A549 (cell line): ENCODE data around the gene CLDN1. TPM values are rescaled to one million over a fixed set of nuclear protein-coding genes. Genes with fewer than 3 reads are reported as not detected.

ENCODE experiments used
- ATAC-seq, 2 experiments: fragments of 200-7000 bp in 1 of 2; fragments of >200 bp in 1 of 2; cut with Nextera tagmentation in 1 of 2; cut with Tn5 transposase in 1 of 2; 3 replicates each; pipeline versions ENCODE4 v1.8.0 to v1.9.1; 2018 to 2020; ENCODE audit warnings: mild to moderate bottlenecking in 1 of 2, moderate library complexity in 1 of 2
- CTCF ChIA-PET: fragments of 300-600 bp; sonication (Branson Sonifier 250); formaldehyde crosslinking; extraction: SDS; loops from one replicate; lab custom pipeline; 2021; ENCODE audit warnings: antibody characterized with exemption, inconsistent platforms; lab: Yijun Ruan, JAX
- POLR2A ChIA-PET: fragments of 350-600 bp; formaldehyde crosslinking; extraction: SDS; loops from one replicate; lab custom pipeline; 2021; ENCODE audit warnings: antibody characterized with exemption, inconsistent platforms; lab: Yijun Ruan, JAX
- DNase-seq, 2 experiments: peaks; one replicate each; pipeline versions ENCODE4 v3.0.0 to v3.0.0-alpha.2; 2011 to 2016; ENCODE audit warnings: low read depth in 1 of 2, low spot score in 1 of 2
- FAIRE-seq: peaks from 2 replicates; lab custom pipeline; 2011; peaks lifted over from hg19 to GRCh38; lab: Jason Lieb, UNC
- H3K27ac ChIP-seq, 2 experiments: fragments of >200 bp; sonication (Bioruptor Twin); formaldehyde crosslinking; 3 replicates each; pipeline ENCODE4 v1.5.1; 2016 to 2017
- H3K4me1 ChIP-seq: fragments of >200 bp; sonication (Bioruptor Twin); formaldehyde crosslinking; 3 replicates; pipeline ENCODE4 v1.6.1; 2016
- H3K4me2 ChIP-seq: fragments of >200 bp; sonication (Bioruptor Twin); formaldehyde crosslinking; 3 replicates; pipeline ENCODE4 v1.6.1; 2016
- H3K4me3 ChIP-seq: fragments of >200 bp; sonication (Bioruptor Twin); formaldehyde crosslinking; 3 replicates; pipeline ENCODE4 v1.5.1; 2016
- H3K9me3 ChIP-seq: fragments of >200 bp; sonication (Bioruptor Twin); formaldehyde crosslinking; 3 replicates; pipeline ENCODE4 v1.6.1; 2016
- CHD2 ChIP-seq: fragments of 150-350 bp; IDR thresholded peaks from 2 replicates; pipeline ENCODE4 v1.6.1; 2014; ENCODE audit warnings: low read length; ENCODE audit not compliant: partially characterized antibody
- CHD4 ChIP-seq: fragments of 200-600 bp; sonication (generic); IDR thresholded peaks from 2 replicates; pipeline ENCODE4 v1.6.1; 2016; ENCODE audit warnings: antibody characterized with exemption, mild to moderate bottlenecking, borderline replicate concordance
- EHMT2 ChIP-seq: fragments of 200-600 bp; sonication (generic); IDR thresholded peaks from 2 replicates; pipeline ENCODE4 v1.6.1; 2016; ENCODE audit warnings: antibody characterized with exemption, low read depth, mild to moderate bottlenecking, moderate library complexity
- FOSL2 ChIP-seq, 2 experiments: fragments of 450-650 bp in 1 of 2; fragments of >200 bp in 1 of 2; sonication (Bioruptor Twin) in 1 of 2; formaldehyde crosslinking; IDR thresholded peaks; 2 replicates each; pipeline versions ENCODE4 v1.5.0 to v1.6.1; 2016 to 2020; ENCODE audit warnings: mild to moderate bottlenecking in 1 of 2, moderate library complexity in 1 of 2
- HEYL ChIP-seq: fragments of 250-450 bp; sonication (Bioruptor Pico); IDR thresholded peaks from 2 replicates; pipeline ENCODE4 v1.8.0; 2021; ENCODE audit warnings: mild to moderate bottlenecking, moderate library complexity
- HOXB13 ChIP-seq: fragments of 250-450 bp; sonication (Bioruptor Pico); IDR thresholded peaks from 2 replicates; pipeline ENCODE4 v1.5.0; 2020; ENCODE audit warnings: low read depth, mild to moderate bottlenecking, moderate library complexity
- HOXB5 ChIP-seq: fragments of 250-450 bp; sonication (Bioruptor Pico); IDR thresholded peaks from 2 replicates; pipeline ENCODE4 v1.5.0; 2020; ENCODE audit warnings: mild to moderate bottlenecking, moderate library complexity
- JUN ChIP-seq, 2 experiments: fragments of >200 bp; sonication (Bioruptor Twin); formaldehyde crosslinking; IDR thresholded peaks; 2 replicates in 1 of 2; 3 replicates in 1 of 2; pipeline ENCODE4 v1.6.1; 2016 to 2017
- MAZ ChIP-seq: fragments of 150-350 bp; IDR thresholded peaks from 2 replicates; pipeline ENCODE4 v1.6.1; 2014; ENCODE audit warnings: antibody characterized with exemption, low read depth, low read length, borderline replicate concordance
- NPAS2 ChIP-seq: fragments of 250-450 bp; sonication (Bioruptor Pico); IDR thresholded peaks from 2 replicates; pipeline ENCODE4 v1.8.0; 2022; ENCODE audit warnings: mild to moderate bottlenecking, moderate library complexity, borderline replicate concordance
- POLR2A ChIP-seq: IDR thresholded peaks from 2 replicates; pipeline ENCODE4 v1.6.1; 2012; ENCODE audit warnings: mild to moderate bottlenecking, low read length
- RARB ChIP-seq: fragments of 250-450 bp; sonication (Bioruptor Pico); IDR thresholded peaks from 2 replicates; pipeline ENCODE4 v1.8.0; 2021; ENCODE audit warnings: mild to moderate bottlenecking, moderate library complexity
- RCOR1 ChIP-seq: fragments of 150-350 bp; IDR thresholded peaks from 2 replicates; pipeline ENCODE4 v1.6.1; 2014; ENCODE audit warnings: antibody characterized with exemption, low read length, low read depth
- RFX5 ChIP-seq: fragments of 450-650 bp; IDR thresholded peaks from 2 replicates; pipeline ENCODE4 v1.7.1; 2014; ENCODE audit warnings: antibody characterized with exemption, mild to moderate bottlenecking, moderate library complexity
- TFCP2L1 ChIP-seq: fragments of 250-450 bp; sonication (Bioruptor Pico); IDR thresholded peaks from 2 replicates; pipeline ENCODE4 v1.5.0; 2021; ENCODE audit warnings: mild to moderate bottlenecking
- ZC3H11A ChIP-seq: fragments of 450-650 bp; IDR thresholded peaks from 2 replicates; pipeline ENCODE4 v1.6.1; 2014; ENCODE audit warnings: antibody characterized with exemption, mild to moderate bottlenecking
- ZFP36 ChIP-seq: fragments of 450-650 bp; IDR thresholded peaks from 2 replicates; pipeline ENCODE4 v1.6.1; 2014; ENCODE audit warnings: borderline replicate concordance; ENCODE audit not compliant: partially characterized antibody
- WGBS: methylation state at CpG from one replicate; pipeline ENCODE4 v1.1.6; 2017; ENCODE audit errors: missing lambda C conversion rate; 5-methylcytosine and 5-hydroxymethylcytosine counted together
- polyA plus RNA-seq, 4 experiments: library from polyadenylated mRNA; depleted of rRNA in 3 of 4; stranded (reverse); fragments of >200 nt; fragmentation: RNase III in 1 of 4; extraction: RNeasy Plus Mini Kit Qiagen cat#74134 plus additional on column Dnase treatment in 1 of 4; gene quantifications; 2 replicates in 3 of 4; 3 replicates in 1 of 4; pipeline ENCODE4 v1.2.3, GENCODE V29; 2011 to 2017
- TF ChIP-seq, protein P1 (sequence below): fragments of 450-650 bp; IDR thresholded peaks from 2 replicates; pipeline ENCODE4 v1.6.1; 2014; ENCODE audit warnings: antibody characterized with exemption
- TF ChIP-seq, protein P2 (sequence below): IDR thresholded peaks from 2 replicates; pipeline ENCODE4 v1.6.1; 2012; ENCODE audit warnings: low read depth, borderline replicate concordance
- TF ChIP-seq, protein P3 (sequence below): fragments of 250-450 bp; sonication (Bioruptor Pico); IDR thresholded peaks from 2 replicates; pipeline ENCODE4 v1.5.0; 2021; ENCODE audit warnings: mild to moderate bottlenecking, moderate library complexity, borderline replicate concordance

The CLDN1 gene
- polyA plus RNA-seq, 2 of the 4 experiments (the other 2 are of a cell fraction), result 33.7 to 142 TPM

DNA sequence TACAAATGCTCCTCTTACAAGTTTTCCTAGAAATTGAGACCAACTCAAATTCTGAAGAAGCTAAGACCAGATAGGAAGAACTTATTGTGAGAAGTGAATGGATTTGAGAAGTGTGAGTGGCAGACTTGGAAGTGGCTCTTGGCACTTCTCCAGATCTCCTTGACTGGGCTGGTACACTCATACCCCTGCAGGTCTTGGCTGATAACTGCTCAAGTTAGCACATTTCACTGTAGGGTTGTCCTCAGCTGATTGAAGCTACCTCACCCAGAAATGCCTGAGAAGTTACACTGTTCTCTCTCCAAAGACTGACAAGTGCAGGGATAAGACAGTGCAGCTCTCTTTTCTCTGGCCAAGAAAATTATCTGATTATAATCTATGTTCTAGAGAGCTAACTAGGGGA is 16.5 kb upstream of the CLDN1 start:
- FAIRE-seq, result no peak
- ATAC-seq, result peak; percentile 43 to 67; a peak in 4 of 6 replicates
- Histone ChIP-seq H3K4me3 (no peak overlapping the region), H3K4me2 (no peak overlapping the region), H3K27ac (peak overlapping the region in 1 of 2 experiments; percentile 47; a peak in 2 of 6 replicates), H3K9me3 (peaks cover 25% of the 10 kb centered on the region), H3K4me1 (peaks cover 8% of the 10 kb centered on the region)
- DNase-seq, result peak in 1 of 2 experiments; percentile 53
- TF ChIP-seq, protein P1, sequence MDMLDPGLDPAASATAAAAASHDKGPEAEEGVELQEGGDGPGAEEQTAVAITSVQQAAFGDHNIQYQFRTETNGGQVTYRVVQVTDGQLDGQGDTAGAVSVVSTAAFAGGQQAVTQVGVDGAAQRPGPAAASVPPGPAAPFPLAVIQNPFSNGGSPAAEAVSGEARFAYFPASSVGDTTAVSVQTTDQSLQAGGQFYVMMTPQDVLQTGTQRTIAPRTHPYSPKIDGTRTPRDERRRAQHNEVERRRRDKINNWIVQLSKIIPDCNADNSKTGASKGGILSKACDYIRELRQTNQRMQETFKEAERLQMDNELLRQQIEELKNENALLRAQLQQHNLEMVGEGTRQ, result no peak
- TF ChIP-seq, all 56 proteins: peak for 0
- ChIA-PET CTCF (interaction anchor here (1.0 to 8.3 kb wide), 4 partner anchors 10 to 55 kb away, joined by 3 to 74 read pairs (median 4); partner anchors contain the start of gene CLDN1), POLR2A (no interaction called here)

DNA sequence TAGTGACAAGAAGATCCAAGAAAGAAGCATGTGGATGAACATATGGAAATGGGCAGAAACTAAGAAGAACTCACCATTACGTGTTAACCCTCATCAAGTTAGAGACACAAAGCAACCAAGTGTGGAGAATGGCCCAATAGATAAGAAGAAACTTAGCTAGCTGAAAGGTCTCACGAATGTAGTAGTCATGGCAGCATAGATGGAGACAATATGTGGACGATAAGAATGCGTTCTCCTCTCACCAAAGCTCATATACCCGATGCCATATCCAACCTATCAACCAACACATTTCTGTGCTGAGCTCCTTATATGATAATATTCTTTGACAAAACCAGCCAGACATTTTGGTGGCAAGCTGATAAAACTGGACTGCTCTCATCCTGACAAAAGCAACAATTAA is 15.1 kb upstream of the CLDN1 start:
- ChIA-PET CTCF (interaction anchor here (0.6 to 8.3 kb wide), 4 partner anchors 15 to 135 kb away, joined by 3 to 74 read pairs (median 3); partner anchors contain the start of gene CLDN1), POLR2A (interaction anchor here (1.1 kb wide), 1 partner anchor 15 kb away, joined by 4 read pairs; the partner anchor contains the start of gene CLDN1)
- 89% methylated on average over 5 of the region's 5 CpGs for WGBS
- FAIRE-seq (no peak), ATAC-seq (no peak), DNase-seq (no peak)
- no peak for TF ChIP-seq RFX5
- no peak for TF ChIP-seq HOXB13 (CRISPR knock-in tag)
- TF ChIP-seq JUN (IDR thresholded peaks at IDR 0.05), result no peak
- no peak for TF ChIP-seq NPAS2 (CRISPR knock-in tag)
- Histone ChIP-seq H3K4me2 (no peak overlapping the region), H3K27ac (no peak overlapping the region), H3K9me3 (peaks cover 15% of the 10 kb centered on the region; the same call in 2 of the 3 replicates), H3K4me1 (peaks cover 4% of the 10 kb centered on the region; the same call in 1 of the 3 replicates), H3K4me3 (no peak overlapping the region)

DNA sequence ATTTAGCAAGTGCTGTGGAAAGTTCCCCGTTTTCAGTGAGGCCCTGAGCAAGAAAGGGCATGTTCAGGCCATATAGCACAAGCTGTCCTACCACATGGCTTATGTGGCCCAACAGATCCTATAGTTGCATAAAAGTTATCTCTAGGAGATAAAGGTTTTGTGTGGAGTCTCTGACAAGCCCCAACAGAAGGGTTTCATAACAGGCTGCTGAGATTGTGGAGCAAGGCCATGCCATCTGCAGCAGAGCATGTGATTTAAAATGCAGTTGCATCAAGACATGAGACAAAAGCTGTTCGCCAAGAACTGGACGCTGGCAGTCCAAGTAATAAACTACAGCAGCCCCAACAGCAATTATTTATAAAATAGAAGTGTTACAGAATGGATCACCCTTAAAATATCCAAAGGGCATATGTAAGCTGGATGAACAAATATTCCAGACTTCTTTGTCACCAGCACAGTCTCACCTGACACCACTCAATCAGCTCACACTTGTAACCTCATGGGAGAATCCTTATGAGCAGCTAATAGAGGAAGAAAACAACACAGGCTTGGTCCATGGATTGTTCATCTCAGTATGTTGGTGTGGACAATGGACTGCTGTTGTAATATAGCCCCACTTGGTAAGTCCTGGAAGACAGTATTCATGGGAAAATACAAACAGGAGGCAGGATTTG is 14.4 kb upstream of the CLDN1 start:
- no peak overlapping the region for H3K27ac ChIP-seq
- H3K4me2 ChIP-seq, result no peak overlapping the region
- no peak for TF ChIP-seq RCOR1
- no peak for TF ChIP-seq FOSL2 (IDR thresholded peaks at IDR 0.05)
- no peak for TF ChIP-seq FOSL2 (CRISPR knock-in tag; IDR thresholded peaks at IDR 0.05)
- no peak for TF ChIP-seq CHD2
- FAIRE-seq (no peak), ATAC-seq (no peak), DNase-seq (no peak)
- POLR2A ChIA-PET, result interaction anchor here (1.1 kb wide), 1 partner anchor 14 kb away, joined by 4 read pairs; the partner anchor contains the start of gene CLDN1
- peaks cover 4% of the 10 kb centered on the region; the same call in 1 of the 3 replicates for H3K4me1 ChIP-seq
- 85% methylated on average over 3 of the region's 3 CpGs for WGBS
- no peak overlapping the region for H3K4me3 ChIP-seq
- peaks cover 8% of the 10 kb centered on the region; the same call in 2 of the 3 replicates for H3K9me3 ChIP-seq
- CTCF ChIA-PET, result interaction anchor here (0.9 to 8.3 kb wide), 4 partner anchors 9 to 89 kb away, joined by 3 to 74 read pairs (median 4); partner anchors contain the start of gene CLDN1

DNA sequence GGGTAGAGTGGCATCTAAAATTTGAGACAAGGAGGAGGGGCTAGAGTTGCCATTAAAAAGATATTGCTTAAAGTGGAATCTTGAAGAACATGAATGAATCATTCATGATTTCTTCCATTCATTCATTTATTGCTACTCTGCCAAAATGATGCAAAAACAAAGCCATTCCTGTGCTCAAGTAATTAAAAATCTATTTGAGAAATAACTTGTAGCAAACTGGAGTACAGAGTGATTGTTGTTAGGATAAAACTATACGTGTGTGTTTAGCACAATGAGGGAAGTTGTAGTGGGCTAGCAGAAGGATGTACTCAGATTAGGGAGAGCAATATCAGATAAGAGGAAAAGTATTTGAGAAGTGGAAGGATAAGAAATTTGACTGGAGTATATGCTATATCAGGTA is 11.7 kb upstream of the CLDN1 start:
- H3K4me2 ChIP-seq, result no peak overlapping the region
- CTCF ChIA-PET, result interaction anchor here (1.0 to 8.3 kb wide), 2 partner anchors 11 kb away, joined by 3 to 74 read pairs; partner anchors contain the start of gene CLDN1
- no peaks in the 10 kb centered on the region for H3K9me3 ChIP-seq
- WGBS, result 93% methylated on average over 1 of the region's 1 CpG
- FAIRE-seq (no peak), ATAC-seq (no peak), DNase-seq (no peak)
- H3K4me1 ChIP-seq, result peaks cover 10% of the 10 kb centered on the region; the same call in 2 of the 3 replicates
- POLR2A ChIA-PET, result no interaction called here
- TF ChIP-seq, protein P2, sequence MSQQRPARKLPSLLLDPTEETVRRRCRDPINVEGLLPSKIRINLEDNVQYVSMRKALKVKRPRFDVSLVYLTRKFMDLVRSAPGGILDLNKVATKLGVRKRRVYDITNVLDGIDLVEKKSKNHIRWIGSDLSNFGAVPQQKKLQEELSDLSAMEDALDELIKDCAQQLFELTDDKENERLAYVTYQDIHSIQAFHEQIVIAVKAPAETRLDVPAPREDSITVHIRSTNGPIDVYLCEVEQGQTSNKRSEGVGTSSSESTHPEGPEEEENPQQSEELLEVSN, result no peak
- TF ChIP-seq HEYL (CRISPR knock-in tag), result no peak
- TF ChIP-seq TFCP2L1, result no peak
- no peak for TF ChIP-seq RARB (CRISPR knock-in tag)
- no peak for TF ChIP-seq ZC3H11A
- TF ChIP-seq HOXB5 (CRISPR knock-in tag), result no peak
- no peak for TF ChIP-seq MAZ
- TF ChIP-seq CHD4, result no peak
- no peak for TF ChIP-seq ZFP36
- TF ChIP-seq POLR2A, result no peak
- TF ChIP-seq, protein P3, sequence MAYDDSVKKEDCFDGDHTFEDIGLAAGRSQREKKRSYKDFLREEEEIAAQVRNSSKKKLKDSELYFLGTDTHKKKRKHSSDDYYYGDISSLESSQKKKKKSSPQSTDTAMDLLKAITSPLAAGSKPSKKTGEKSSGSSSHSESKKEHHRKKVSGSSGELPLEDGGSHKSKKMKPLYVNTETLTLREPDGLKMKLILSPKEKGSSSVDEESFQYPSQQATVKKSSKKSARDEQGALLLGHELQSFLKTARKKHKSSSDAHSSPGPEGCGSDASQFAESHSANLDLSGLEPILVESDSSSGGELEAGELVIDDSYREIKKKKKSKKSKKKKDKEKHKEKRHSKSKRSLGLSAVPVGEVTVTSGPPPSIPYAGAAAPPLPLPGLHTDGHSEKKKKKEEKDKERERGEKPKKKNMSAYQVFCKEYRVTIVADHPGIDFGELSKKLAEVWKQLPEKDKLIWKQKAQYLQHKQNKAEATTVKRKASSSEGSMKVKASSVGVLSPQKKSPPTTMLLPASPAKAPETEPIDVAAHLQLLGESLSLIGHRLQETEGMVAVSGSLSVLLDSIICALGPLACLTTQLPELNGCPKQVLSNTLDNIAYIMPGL (CRISPR knock-in tag), result no peak
- no peak for TF ChIP-seq JUN (IDR thresholded peaks at IDR 0.05)
- TF ChIP-seq, protein P1, result no peak
- no peak for TF ChIP-seq EHMT2
- no peak overlapping the region for H3K27ac ChIP-seq
- no peak overlapping the region for H3K4me3 ChIP-seq
